SK-N-MC (cell line): ENCODE measurements around the gene CMTM8.

Experiments used
- EZH2 ChIP-seq: fragments of 200-600 bp; sonication (generic); IDR thresholded peaks from one replicate; pipeline ENCODE4 v1.6.1; 2017; ENCODE audit warnings: antibody characterized with exemption
- POLR2AphosphoS5 ChIP-seq: IDR thresholded peaks from 2 replicates; pipeline ENCODE4 v1.6.1; 2012; ENCODE audit warnings: mild to moderate bottlenecking, low read depth, low read length, borderline replicate concordance

GRCh38 chr3:32254268-32254667 lies 15.8 kb downstream of the CMTM8 start:
- TF ChIP-seq EZH2 (no peak), POLR2AphosphoS5 (no peak)
